HCT116 (cell line): ENCODE data around the gene GRK5. TPM values are rescaled to one million over a fixed set of nuclear protein-coding genes. Genes with fewer than 3 reads are reported as not detected.

Experiments
- ATAC-seq: fragments of 200-7000 bp; cut with Tn5 transposase; 2 replicates; pipeline ENCODE4 v1.9.1; 2020; ENCODE audit warnings: mild to moderate bottlenecking, moderate library complexity
- BruUV-seq: library from RNA; stranded (reverse); fragments of 400-500 nt; replicated peaks from 2 replicates; lab custom pipeline; 2021; lab: Mats Ljungman, UMichigan
- CTCF ChIA-PET: fragments of 300-600 bp; sonication (Branson Sonifier 250); formaldehyde crosslinking; loops from one replicate; lab custom pipeline; 2021; ENCODE audit warnings: antibody characterized with exemption; lab: Charles Lee
- POLR2A ChIA-PET: fragments of 300-600, 350-600 bp; sonication (Branson Sonifier 250); formaldehyde crosslinking; loops from one replicate; lab custom pipeline; 2021; ENCODE audit warnings: antibody characterized with exemption; lab: Charles Lee
- RAD21 ChIA-PET, 2 experiments: fragments of 300-600 bp; sonication (Branson Sonifier 250); formaldehyde crosslinking; loops; one replicate each; lab custom pipeline; 2023; ENCODE audit warnings: low total read pairs in 2 of 2; ENCODE audit not compliant: uncharacterized antibody in 2 of 2, unreplicated experiment in 2 of 2, low non-redundant PET in 1 of 2; lab: Charles Lee
- DNase-seq: peaks from one replicate; pipeline ENCODE4 v3.0.0-alpha.2; 2010; ENCODE audit warnings: low read depth, low spot score
- H2AFZ ChIP-seq: fragments of 200-600 bp; shearing (Covaris generic), sonication (generic); 2 replicates; pipeline ENCODE4 v1.6.1; 2017; ENCODE audit warnings: low read depth, mixed run types, mixed read lengths, antibody characterized with exemption, low read length; ENCODE audit not compliant: poor library complexity, severe bottlenecking
- H3K27ac ChIP-seq: 2 replicates; pipeline ENCODE4 v1.5.1; 2012; ENCODE audit warnings: low read depth, low read length
- H3K27me3 ChIP-seq: fragments of 200-600 bp; sonication (generic); 2 replicates; pipeline ENCODE4 v1.6.1; 2016; ENCODE audit warnings: mixed run types, low read length, mixed read lengths; ENCODE audit not compliant: insufficient read depth
- H3K36me3 ChIP-seq, 2 experiments: fragments of 200-500 bp in 1 of 2; fragments of 200-600 bp in 1 of 2; sonication (Bioruptor generic) in 1 of 2; sonication (generic) in 1 of 2; 2 replicates each; pipeline versions ENCODE4 v1.5.1 to v1.6.1; 2014 to 2016; ENCODE audit warnings: low read length in 2 of 2, inconsistent platforms in 1 of 2, mixed read lengths in 1 of 2, mixed run types in 1 of 2; ENCODE audit not compliant: insufficient read depth in 2 of 2, control insufficient read depth in 1 of 2
- H3K4me1 ChIP-seq, 2 experiments: fragments of 200-600 bp in 1 of 2; sonication (generic) in 1 of 2; 2 replicates each; pipeline versions ENCODE4 v1.5.1 to v1.6.1; 2012 to 2017; ENCODE audit warnings: low read length in 2 of 2, inconsistent platforms in 1 of 2, mild to moderate bottlenecking in 1 of 2, mixed read lengths in 1 of 2, mixed run types in 1 of 2, moderate library complexity in 1 of 2; ENCODE audit not compliant: insufficient read depth in 2 of 2, control insufficient read depth in 1 of 2
- H3K4me2 ChIP-seq: fragments of 200-600 bp; sonication (generic); 2 replicates; pipeline ENCODE4 v1.6.1; 2017; ENCODE audit warnings: mixed run types, low read length, mixed read lengths
- H3K4me3 ChIP-seq, 2 experiments: fragments of 200-600 bp in 1 of 2; sonication (generic) in 1 of 2; replicated peaks in 1 of 2; 2 replicates each; pipeline ENCODE4 v1.5.1; 2011 to 2016; ENCODE audit warnings: low read length in 2 of 2, control low read depth in 1 of 2, low read depth in 1 of 2, mild to moderate bottlenecking in 1 of 2, mixed read lengths in 1 of 2, mixed run types in 1 of 2
- H3K79me2 ChIP-seq: fragments of 200-600 bp; sonication (generic); 2 replicates; pipeline ENCODE4 v1.6.1; 2017; ENCODE audit warnings: mild to moderate bottlenecking, mixed run types, low read length, moderate library complexity, mixed read lengths; ENCODE audit not compliant: insufficient read depth
- H3K9ac ChIP-seq: fragments of 200-600 bp; sonication (generic); 2 replicates; pipeline ENCODE4 v1.6.1; 2016; ENCODE audit warnings: low read length, mixed read lengths
- H3K9me2 ChIP-seq: fragments of 200-600 bp; sonication (generic), shearing (Covaris generic); 2 replicates; pipeline ENCODE4 v1.6.1; 2017; ENCODE audit warnings: mixed run types, mild to moderate bottlenecking, moderate library complexity; ENCODE audit not compliant: insufficient read depth
- H3K9me3 ChIP-seq, 2 experiments: fragments of 200-500 bp in 1 of 2; fragments of 200-600 bp in 1 of 2; sonication (Bioruptor generic) in 1 of 2; sonication (generic) in 1 of 2; 2 replicates each; pipeline ENCODE4 v1.6.1; 2014 to 2017; ENCODE audit warnings: low read length in 2 of 2, mixed read lengths in 2 of 2, inconsistent platforms in 1 of 2, low read depth in 1 of 2, mild to moderate bottlenecking in 1 of 2, mixed run types in 1 of 2, moderate library complexity in 1 of 2; ENCODE audit not compliant: control insufficient read depth in 1 of 2, insufficient read depth in 1 of 2
- H4K20me1 ChIP-seq: fragments of 200-600 bp; sonication (generic), shearing (Covaris generic); 2 replicates; pipeline ENCODE4 v1.6.1; 2017; ENCODE audit warnings: mixed run types, mild to moderate bottlenecking, moderate library complexity; ENCODE audit not compliant: insufficient read depth
- EGR1 ChIP-seq: IDR thresholded peaks from 2 replicates; pipeline ENCODE4 v1.6.1; 2012; ENCODE audit warnings: low read depth
- ELF1 ChIP-seq: IDR thresholded peaks from 2 replicates; pipeline ENCODE4 v1.6.1; 2012; ENCODE audit warnings: low read depth, borderline replicate concordance
- EZH2 ChIP-seq: fragments of 200-600 bp; sonication (generic); IDR thresholded peaks from 2 replicates; pipeline ENCODE4 v1.6.1; 2017; ENCODE audit warnings: antibody characterized with exemption, mixed run types
- EZH2phosphoT487 ChIP-seq: fragments of 200-600 bp; IDR thresholded peaks from 2 replicates; pipeline ENCODE4 v1.6.1; 2018; ENCODE audit warnings: antibody characterized with exemption, borderline replicate concordance
- FOSL1 ChIP-seq: IDR thresholded peaks from 2 replicates; pipeline ENCODE4 v1.6.1; 2012; ENCODE audit warnings: low read depth
- JUND ChIP-seq: IDR thresholded peaks from 2 replicates; pipeline ENCODE4 v1.6.1; 2012
- POLR2A ChIP-seq: IDR thresholded peaks from 2 replicates; pipeline ENCODE4 v1.7.0; 2011; ENCODE audit warnings: borderline replicate concordance; ENCODE audit not compliant: insufficient read depth, insufficient read length; ENCODE audit errors: extremely low read depth
- POLR2AphosphoS5 ChIP-seq: IDR thresholded peaks from 2 replicates; pipeline ENCODE4 v1.6.1; 2011; ENCODE audit warnings: mild to moderate bottlenecking, low read depth, low read length, moderate library complexity
- RAD21 ChIP-seq: IDR thresholded peaks from 2 replicates; pipeline ENCODE4 v1.6.1; 2012; ENCODE audit warnings: low read depth, mild to moderate bottlenecking
- SIN3A ChIP-seq: IDR thresholded peaks from 2 replicates; pipeline ENCODE4 v1.6.1; 2012; ENCODE audit warnings: low read depth
- SP1 ChIP-seq: IDR thresholded peaks from 2 replicates; pipeline ENCODE4 v1.6.1; 2012; ENCODE audit warnings: low read depth
- SRF ChIP-seq: IDR thresholded peaks from 2 replicates; pipeline ENCODE4 v1.6.1; 2012; ENCODE audit warnings: low read depth
- TCF7L2 ChIP-seq: IDR thresholded peaks from 2 replicates; pipeline ENCODE4 v1.7.0; 2011; ENCODE audit warnings: borderline replicate concordance, inconsistent platforms; ENCODE audit not compliant: insufficient read depth, insufficient read length; ENCODE audit errors: extremely low read depth
- YY1 ChIP-seq: IDR thresholded peaks from 2 replicates; pipeline ENCODE4 v1.6.1; 2011; ENCODE audit warnings: low read length, low read depth, moderate library complexity, mild to moderate bottlenecking; ENCODE audit not compliant: insufficient replicate concordance; ENCODE audit errors: extremely low read depth
- ZFX ChIP-seq: fragments of 450-650 bp; IDR thresholded peaks from 2 replicates; pipeline ENCODE4 v1.6.1; 2017
- ZNF274 ChIP-seq: fragments of 200-500 bp; sonication (Bioruptor generic); IDR thresholded peaks from 2 replicates; pipeline ENCODE4 v1.6.1; 2014; ENCODE audit warnings: mild to moderate bottlenecking, low read depth, low read length, inconsistent platforms
- intact Hi-C: fragments of 100-400 bp; cut with micrococcal nuclease; formaldehyde crosslinking; loops from 2 replicates; pipeline ENCODE4 v1.10.0; 2022
- total RNA-seq: library from RNA; stranded (reverse); gene quantifications from one replicate; pipeline ENCODE4 v1.2.1, GENCODE V29; 2021; ENCODE audit not compliant: unreplicated experiment
- TF ChIP-seq, protein P1 (sequence below): IDR thresholded peaks from 2 replicates; pipeline ENCODE4 v1.6.1; 2012
- TF ChIP-seq, protein P2 (sequence below): IDR thresholded peaks from 2 replicates; pipeline ENCODE4 v1.6.1; 2012; ENCODE audit warnings: low read depth
- TF ChIP-seq, protein P3 (sequence below), 3 experiments: fragments of 200-600 bp in 1 of 3; sonication (generic) in 1 of 3; IDR thresholded peaks in 2 of 3; conservative IDR thresholded peaks in 1 of 3; 2 replicates each; pipeline ENCODE4 v1.5.1; 2012 to 2017; ENCODE audit warnings: low read depth in 2 of 3, low read length in 2 of 3, antibody characterized with exemption in 1 of 3, borderline replicate concordance in 1 of 3, control low read depth in 1 of 3, mild to moderate bottlenecking in 1 of 3, mixed read lengths in 1 of 3, mixed run types in 1 of 3, moderate library complexity in 1 of 3; ENCODE audit not compliant: insufficient read depth in 1 of 3
- TF ChIP-seq, protein P4 (sequence below): IDR thresholded peaks from 2 replicates; pipeline ENCODE4 v1.6.1; 2011; ENCODE audit warnings: mild to moderate bottlenecking, low read length, moderate library complexity; ENCODE audit not compliant: insufficient replicate concordance; ENCODE audit errors: extremely low read depth

GRK5 gene
- total RNA-seq, 1 experiment from 2014 or later: 7.3 TPM

DNA sequence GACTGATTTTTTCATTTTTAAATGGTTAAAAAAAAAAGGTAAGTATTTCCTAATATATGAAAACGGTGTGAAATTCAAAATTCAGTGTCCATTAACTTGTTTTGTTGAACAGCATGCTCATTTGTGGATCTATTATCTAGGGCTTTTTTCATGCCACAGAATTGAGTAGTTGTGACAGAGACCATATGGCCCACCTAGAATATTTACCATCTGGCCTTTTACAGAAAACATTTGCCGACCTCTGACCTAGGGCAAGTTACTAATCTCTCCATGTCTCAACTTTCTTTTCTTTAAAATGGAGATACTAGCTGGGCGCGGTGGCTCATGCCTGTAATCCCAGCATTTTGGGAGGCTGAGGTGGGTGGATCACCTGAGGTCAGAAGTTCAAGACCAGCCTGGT, 41.3 kb downstream of the GRK5 start:
- ChIA-PET CTCF (no interaction called here), RAD21 (no interaction called here), POLR2A (interaction anchor here (0.8 kb wide), 1 partner anchor 27 kb away, joined by 3 read pairs; no protein-coding TSS in a partner anchor)
- H3K4me1 ChIP-seq: peaks cover 16 to 50% of the 10 kb centered on the region in 2 experiments
- no peaks in the 10 kb centered on the region for H3K27me3 ChIP-seq
- BruUV-seq: no TSS peak
- no peak overlapping the region for H2AFZ ChIP-seq
- H3K9me3 ChIP-seq: no peaks in the 10 kb centered on the region
- no peaks in the 10 kb centered on the region for H3K79me2 ChIP-seq
- no peak overlapping the region for H3K27ac ChIP-seq
- H3K9me2 ChIP-seq: no peaks in the 10 kb centered on the region
- DNase-seq (no peak), ATAC-seq (no peak)
- H3K9ac ChIP-seq: no peak overlapping the region
- TF ChIP-seq SRF (no peak), JUND (no peak), ZFX (no peak), EZH2 (no peak), POLR2A (no peak), SP1 (no peak), POLR2AphosphoS5 (no peak), SIN3A (no peak), RAD21 (no peak), FOSL1 (no peak), EGR1 (no peak), ZNF274 (no peak), EZH2phosphoT487 (no peak), YY1 (no peak), TCF7L2 (no peak), ELF1 (no peak)
- TF ChIP-seq, protein P1, sequence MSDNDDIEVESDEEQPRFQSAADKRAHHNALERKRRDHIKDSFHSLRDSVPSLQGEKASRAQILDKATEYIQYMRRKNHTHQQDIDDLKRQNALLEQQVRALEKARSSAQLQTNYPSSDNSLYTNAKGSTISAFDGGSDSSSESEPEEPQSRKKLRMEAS: no peak
- TF ChIP-seq, protein P2, sequence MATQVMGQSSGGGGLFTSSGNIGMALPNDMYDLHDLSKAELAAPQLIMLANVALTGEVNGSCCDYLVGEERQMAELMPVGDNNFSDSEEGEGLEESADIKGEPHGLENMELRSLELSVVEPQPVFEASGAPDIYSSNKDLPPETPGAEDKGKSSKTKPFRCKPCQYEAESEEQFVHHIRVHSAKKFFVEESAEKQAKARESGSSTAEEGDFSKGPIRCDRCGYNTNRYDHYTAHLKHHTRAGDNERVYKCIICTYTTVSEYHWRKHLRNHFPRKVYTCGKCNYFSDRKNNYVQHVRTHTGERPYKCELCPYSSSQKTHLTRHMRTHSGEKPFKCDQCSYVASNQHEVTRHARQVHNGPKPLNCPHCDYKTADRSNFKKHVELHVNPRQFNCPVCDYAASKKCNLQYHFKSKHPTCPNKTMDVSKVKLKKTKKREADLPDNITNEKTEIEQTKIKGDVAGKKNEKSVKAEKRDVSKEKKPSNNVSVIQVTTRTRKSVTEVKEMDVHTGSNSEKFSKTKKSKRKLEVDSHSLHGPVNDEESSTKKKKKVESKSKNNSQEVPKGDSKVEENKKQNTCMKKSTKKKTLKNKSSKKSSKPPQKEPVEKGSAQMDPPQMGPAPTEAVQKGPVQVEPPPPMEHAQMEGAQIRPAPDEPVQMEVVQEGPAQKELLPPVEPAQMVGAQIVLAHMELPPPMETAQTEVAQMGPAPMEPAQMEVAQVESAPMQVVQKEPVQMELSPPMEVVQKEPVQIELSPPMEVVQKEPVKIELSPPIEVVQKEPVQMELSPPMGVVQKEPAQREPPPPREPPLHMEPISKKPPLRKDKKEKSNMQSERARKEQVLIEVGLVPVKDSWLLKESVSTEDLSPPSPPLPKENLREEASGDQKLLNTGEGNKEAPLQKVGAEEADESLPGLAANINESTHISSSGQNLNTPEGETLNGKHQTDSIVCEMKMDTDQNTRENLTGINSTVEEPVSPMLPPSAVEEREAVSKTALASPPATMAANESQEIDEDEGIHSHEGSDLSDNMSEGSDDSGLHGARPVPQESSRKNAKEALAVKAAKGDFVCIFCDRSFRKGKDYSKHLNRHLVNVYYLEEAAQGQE: no peak
- TF ChIP-seq, protein P3, sequence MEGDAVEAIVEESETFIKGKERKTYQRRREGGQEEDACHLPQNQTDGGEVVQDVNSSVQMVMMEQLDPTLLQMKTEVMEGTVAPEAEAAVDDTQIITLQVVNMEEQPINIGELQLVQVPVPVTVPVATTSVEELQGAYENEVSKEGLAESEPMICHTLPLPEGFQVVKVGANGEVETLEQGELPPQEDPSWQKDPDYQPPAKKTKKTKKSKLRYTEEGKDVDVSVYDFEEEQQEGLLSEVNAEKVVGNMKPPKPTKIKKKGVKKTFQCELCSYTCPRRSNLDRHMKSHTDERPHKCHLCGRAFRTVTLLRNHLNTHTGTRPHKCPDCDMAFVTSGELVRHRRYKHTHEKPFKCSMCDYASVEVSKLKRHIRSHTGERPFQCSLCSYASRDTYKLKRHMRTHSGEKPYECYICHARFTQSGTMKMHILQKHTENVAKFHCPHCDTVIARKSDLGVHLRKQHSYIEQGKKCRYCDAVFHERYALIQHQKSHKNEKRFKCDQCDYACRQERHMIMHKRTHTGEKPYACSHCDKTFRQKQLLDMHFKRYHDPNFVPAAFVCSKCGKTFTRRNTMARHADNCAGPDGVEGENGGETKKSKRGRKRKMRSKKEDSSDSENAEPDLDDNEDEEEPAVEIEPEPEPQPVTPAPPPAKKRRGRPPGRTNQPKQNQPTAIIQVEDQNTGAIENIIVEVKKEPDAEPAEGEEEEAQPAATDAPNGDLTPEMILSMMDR (IDR thresholded peaks at IDR 0.05 in 2 of 3, conservative IDR thresholded peaks at IDR 0.05 in 1 of 3; ENCODE audit: borderline replicate concordance in 1 of 3, insufficient read depth in 1 of 3, low read depth in 2 of 3, low read length in 2 of 3): no peak
- TF ChIP-seq, protein P4, sequence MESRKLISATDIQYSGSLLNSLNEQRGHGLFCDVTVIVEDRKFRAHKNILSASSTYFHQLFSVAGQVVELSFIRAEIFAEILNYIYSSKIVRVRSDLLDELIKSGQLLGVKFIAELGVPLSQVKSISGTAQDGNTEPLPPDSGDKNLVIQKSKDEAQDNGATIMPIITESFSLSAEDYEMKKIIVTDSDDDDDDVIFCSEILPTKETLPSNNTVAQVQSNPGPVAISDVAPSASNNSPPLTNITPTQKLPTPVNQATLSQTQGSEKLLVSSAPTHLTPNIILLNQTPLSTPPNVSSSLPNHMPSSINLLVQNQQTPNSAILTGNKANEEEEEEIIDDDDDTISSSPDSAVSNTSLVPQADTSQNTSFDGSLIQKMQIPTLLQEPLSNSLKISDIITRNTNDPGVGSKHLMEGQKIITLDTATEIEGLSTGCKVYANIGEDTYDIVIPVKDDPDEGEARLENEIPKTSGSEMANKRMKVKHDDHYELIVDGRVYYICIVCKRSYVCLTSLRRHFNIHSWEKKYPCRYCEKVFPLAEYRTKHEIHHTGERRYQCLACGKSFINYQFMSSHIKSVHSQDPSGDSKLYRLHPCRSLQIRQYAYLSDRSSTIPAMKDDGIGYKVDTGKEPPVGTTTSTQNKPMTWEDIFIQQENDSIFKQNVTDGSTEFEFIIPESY: no peak
- H4K20me1 ChIP-seq: no peaks in the 10 kb centered on the region
- H3K4me3 ChIP-seq: no peak overlapping the region
- intact Hi-C loops: no loop called here
- H3K4me2 ChIP-seq: no peak overlapping the region
- H3K36me3 ChIP-seq: no peaks in the 10 kb centered on the region
